Panc1 (cell line): Measurements from ENCODE around the gene PBX1. TPM values are rescaled to one million over a fixed set of nuclear protein-coding genes. Genes with fewer than 3 reads are reported as not detected.

Experiments used
- ATAC-seq: fragments of 200-7000 bp; cut with Tn5 transposase; 2 replicates; pipeline ENCODE4 v1.9.1; 2020; ENCODE audit warnings: mild to moderate bottlenecking, moderate library complexity
- BruUV-seq: library from RNA; stranded (reverse); fragments of 400-500 nt; replicated peaks from 2 replicates; lab custom pipeline; 2021; lab: Mats Ljungman, UMichigan
- CTCF ChIA-PET: fragments of 300-600 bp; sonication (Branson Sonifier 250); formaldehyde crosslinking; loops from one replicate; lab custom pipeline; 2022; ENCODE audit warnings: antibody characterized with exemption; lab: Charles Lee
- POLR2A ChIA-PET: fragments of 300-600 bp; sonication (Branson Sonifier 250); formaldehyde crosslinking; loops from one replicate; lab custom pipeline; 2022; ENCODE audit warnings: antibody characterized with exemption; lab: Charles Lee
- DNase-seq: peaks from one replicate; pipeline ENCODE4 v3.0.0-alpha.2; 2010; ENCODE audit warnings: low read depth, low spot score
- H3K27ac ChIP-seq: 2 replicates; pipeline ENCODE4 v1.5.1; 2011; ENCODE audit warnings: mild to moderate bottlenecking, low read length, inconsistent platforms
- H3K27me3 ChIP-seq: fragments of 200-500 bp; sonication (Bioruptor generic); 2 replicates; pipeline ENCODE4 v1.6.0; 2014; ENCODE audit warnings: low read length, inconsistent platforms; ENCODE audit not compliant: control insufficient read depth, insufficient read depth
- H3K36me3 ChIP-seq: fragments of 200-500 bp; sonication (Bioruptor generic); 2 replicates; pipeline ENCODE4 v1.5.1; 2014; ENCODE audit warnings: inconsistent platforms, mild to moderate bottlenecking, low read length, moderate library complexity; ENCODE audit not compliant: control insufficient read depth, insufficient read depth
- H3K4me1 ChIP-seq: 2 replicates; pipeline ENCODE4 v1.5.1; 2011; ENCODE audit warnings: inconsistent platforms, mild to moderate bottlenecking, low read length, moderate library complexity; ENCODE audit not compliant: control insufficient read depth, insufficient read depth
- H3K4me3 ChIP-seq, 2 experiments: 2 replicates each; pipeline ENCODE4 v1.5.1; 2011 to 2012; ENCODE audit warnings: low read depth in 2 of 2, low read length in 2 of 2, mild to moderate bottlenecking in 2 of 2, inconsistent platforms in 1 of 2, moderate library complexity in 1 of 2
- H3K9me3 ChIP-seq: fragments of 200-500 bp; sonication (Bioruptor generic); 2 replicates; pipeline ENCODE4 v1.5.1; 2014; ENCODE audit warnings: low read depth, mild to moderate bottlenecking, inconsistent platforms, low read length, moderate library complexity; ENCODE audit not compliant: control insufficient read depth, insufficient read depth
- CTCF ChIP-seq: fragments of 450-650 bp; IDR thresholded peaks from 2 replicates; pipeline ENCODE4 v1.5.1; 2017; ENCODE audit warnings: mild to moderate bottlenecking
- POLR2AphosphoS5 ChIP-seq: IDR thresholded peaks from 2 replicates; pipeline ENCODE4 v1.6.1; 2012; ENCODE audit warnings: mild to moderate bottlenecking, low read depth, low read length, moderate library complexity
- REST ChIP-seq, 2 experiments: IDR thresholded peaks; 2 replicates each; pipeline ENCODE4 v1.6.1; 2011 to 2012; ENCODE audit warnings: low read depth in 2 of 2, control low read depth in 1 of 2, low read length in 1 of 2, mild to moderate bottlenecking in 1 of 2, moderate library complexity in 1 of 2; ENCODE audit not compliant: insufficient read depth in 1 of 2
- SIN3A ChIP-seq: IDR thresholded peaks from 2 replicates; pipeline ENCODE4 v1.6.1; 2012; ENCODE audit warnings: low read depth, mild to moderate bottlenecking, low read length, moderate library complexity, borderline replicate concordance; ENCODE audit not compliant: insufficient read depth
- TCF7L2 ChIP-seq: IDR thresholded peaks from 2 replicates; pipeline ENCODE4 v1.6.1; 2011; ENCODE audit warnings: mild to moderate bottlenecking, low read depth, low read length, inconsistent platforms
- in situ Hi-C: cut with HindIII; loops from 2 replicates; pipeline ENCODE4 v1.10.0; 2016; ENCODE audit warnings: low sequenced_read_pairs, low pct_unique_long_range_greater_than_20kb
- intact Hi-C: fragments of 100-400 bp; cut with micrococcal nuclease; formaldehyde crosslinking; loops from one replicate; pipeline ENCODE4 v1.10.0; 2022; ENCODE audit not compliant: unreplicated experiment
- total RNA-seq: library from RNA; stranded (reverse); gene quantifications from one replicate; pipeline ENCODE4 v1.2.1, GENCODE V29; 2021; ENCODE audit not compliant: unreplicated experiment

The PBX1 gene
- total RNA-seq, 1 experiment from 2014 or later = 2.0 TPM

GRCh38 chr1:164796916-164797315, 237.9 kb downstream of the PBX1 start:
- ChIA-PET CTCF (interaction anchor here (0.6 kb wide), 1 partner anchor 10 kb away, joined by 3 read pairs; no protein-coding TSS in a partner anchor), POLR2A (no interaction called here)
- ATAC-seq (no peak), DNase-seq (no peak)
- no peaks in the 10 kb centered on the region for H3K9me3 ChIP-seq
- in situ Hi-C loops = loop anchor here (25.0 kb wide), 1 partner anchor 1385 kb away; no protein-coding TSS in a partner anchor
- no peaks in the 10 kb centered on the region for H3K36me3 ChIP-seq
- TF ChIP-seq SIN3A (no peak), REST (IDR thresholded peaks at IDR 0.05; ENCODE audit: insufficient read depth in 1 of 2, low read depth in 2 of 2, low read length in 1 of 2) (no peak), CTCF (no peak), POLR2AphosphoS5 (no peak), TCF7L2 (no peak)
- no peaks in the 10 kb centered on the region for H3K4me1 ChIP-seq
- intact Hi-C loops = no loop called here
- no TSS peak for BruUV-seq
- no peaks in the 10 kb centered on the region for H3K27me3 ChIP-seq
- no peak overlapping the region for H3K27ac ChIP-seq
- H3K4me3 ChIP-seq = no peak overlapping the region

- POLR2A ChIA-PET = no interaction called here
- BruUV-seq = no TSS peak
- ATAC-seq (no peak), DNase-seq (no peak)
- H3K4me3 ChIP-seq = no peak overlapping the region
- no peaks in the 10 kb centered on the region for H3K4me1 ChIP-seq
- no peaks in the 10 kb centered on the region for H3K27me3 ChIP-seq
- intact Hi-C loops (no loop called here), in situ Hi-C loops (no loop called here)
- TF ChIP-seq TCF7L2 = no peak
- TF ChIP-seq POLR2AphosphoS5 = no peak
- TF ChIP-seq REST (IDR thresholded peaks at IDR 0.05; ENCODE audit: insufficient read depth in 1 of 2, low read depth in 2 of 2, low read length in 1 of 2) = no peak
- no peak for TF ChIP-seq SIN3A
- TF ChIP-seq CTCF = no peak
- no peaks in the 10 kb centered on the region for H3K9me3 ChIP-seq
- CTCF ChIA-PET = no interaction called here
- H3K36me3 ChIP-seq = no peaks in the 10 kb centered on the region
- H3K27ac ChIP-seq = no peak overlapping the region
Observed at GRCh38 chr1:164801246-164801731, 242.3 kb downstream of the PBX1 start.
